ENCODE data around the gene GPR101.
"Not testable (repeated sequence)": the region's sequence is repeated elsewhere in the genome, so short reads cannot be mapped to it uniquely, and the experiment has no call there.

Gene GPR101

GRCh38 chrX:137032841-137033773 is 688 bp downstream of the GPR101 start:
- Mint-ChIP-seq H3K4me1 (peaks cover 8% of the 10 kb centered on the region), H3K27ac (no peak overlapping the region), H3K27me3 (peaks cover 18% of the 10 kb centered on the region), H3K4me3 (no peak overlapping the region), H3K36me3 (no peaks in the 10 kb centered on the region), H3K9me3 (no peaks in the 10 kb centered on the region)
- no peak for ATAC-seq

- Mint-ChIP-seq H3K9me3 (no peaks in the 10 kb centered on the region), H3K27me3 (peaks cover 18% of the 10 kb centered on the region), H3K4me3 (no peak overlapping the region), H3K27ac (no peak overlapping the region), H3K36me3 (no peaks in the 10 kb centered on the region), H3K4me1 (peaks cover 8% of the 10 kb centered on the region)
- ATAC-seq: no peak
Observed at GRCh38 chrX:137032341-137032694, 1.5 kb downstream of the GPR101 start.

GRCh38 chrX:137031517-137032340 is 2.1 kb downstream of the GPR101 start:
- no peaks in the 10 kb centered on the region for H3K9me3 Mint-ChIP-seq
- H3K4me1 Mint-ChIP-seq: peaks cover 8% of the 10 kb centered on the region
- no peak overlapping the region for H3K27ac Mint-ChIP-seq
- peaks cover 18% of the 10 kb centered on the region for H3K27me3 Mint-ChIP-seq
- peak overlapping the region; percentile 69 for H3K4me3 Mint-ChIP-seq
- H3K36me3 Mint-ChIP-seq: no peaks in the 10 kb centered on the region
- ATAC-seq: peak; percentile 74

GRCh38 chrX:137031039-137031438 is 2.8 kb downstream of the GPR101 start:
- H3K27me3 Mint-ChIP-seq: peaks cover 18% of the 10 kb centered on the region
- H3K36me3 Mint-ChIP-seq: no peaks in the 10 kb centered on the region
- no peaks in the 10 kb centered on the region for H3K9me3 Mint-ChIP-seq
- H3K4me3 Mint-ChIP-seq: peak overlapping the region; percentile 69
- no peak overlapping the region for H3K27ac Mint-ChIP-seq
- H3K4me1 Mint-ChIP-seq: peaks cover 8% of the 10 kb centered on the region
- no peak for ATAC-seq

GRCh38 chrX:137028699-137029098 is 5.1 kb downstream of the GPR101 start:
- no peaks in the 10 kb centered on the region for H3K36me3 Mint-ChIP-seq
- H3K9me3 Mint-ChIP-seq: no peaks in the 10 kb centered on the region
- no peak overlapping the region for H3K27ac Mint-ChIP-seq
- no peaks in the 10 kb centered on the region for H3K27me3 Mint-ChIP-seq
- H3K4me1 Mint-ChIP-seq: peaks cover 8% of the 10 kb centered on the region
- H3K4me3 Mint-ChIP-seq: no peak overlapping the region
- no peak for ATAC-seq

- Mint-ChIP-seq H3K4me1 (peaks cover 2% of the 10 kb centered on the region), H3K4me3 (no peak overlapping the region), H3K9me3 (no peaks in the 10 kb centered on the region), H3K27me3 (no peaks in the 10 kb centered on the region), H3K27ac (no peak overlapping the region), H3K36me3 (no peaks in the 10 kb centered on the region)
- no peak for ATAC-seq
Observed at GRCh38 chrX:137025930-137026329, 7.9 kb downstream of the GPR101 start.

GRCh38 chrX:137000236-137000635 is 33.6 kb downstream of the GPR101 start:
- not testable (repeated sequence) for H3K4me3 Mint-ChIP-seq, H3K4me1 Mint-ChIP-seq, ATAC-seq, H3K27ac Mint-ChIP-seq, H3K27me3 Mint-ChIP-seq
- peaks cover 11% of the 10 kb centered on the region for H3K9me3 Mint-ChIP-seq
- H3K36me3 Mint-ChIP-seq: peaks cover 23% of the 10 kb centered on the region

GRCh38 chrX:136999024-136999423 is 34.8 kb downstream of the GPR101 start:
- Mint-ChIP-seq H3K4me1 (no peaks in the 10 kb centered on the region), H3K9me3 (peaks cover 3% of the 10 kb centered on the region), H3K27ac (no peak overlapping the region), H3K4me3 (no peak overlapping the region), H3K27me3 (no peaks in the 10 kb centered on the region), H3K36me3 (peaks cover 13% of the 10 kb centered on the region)
- no peak for ATAC-seq
